ENCODE measurements around the gene UCN2.

Gene UCN2

DNA sequence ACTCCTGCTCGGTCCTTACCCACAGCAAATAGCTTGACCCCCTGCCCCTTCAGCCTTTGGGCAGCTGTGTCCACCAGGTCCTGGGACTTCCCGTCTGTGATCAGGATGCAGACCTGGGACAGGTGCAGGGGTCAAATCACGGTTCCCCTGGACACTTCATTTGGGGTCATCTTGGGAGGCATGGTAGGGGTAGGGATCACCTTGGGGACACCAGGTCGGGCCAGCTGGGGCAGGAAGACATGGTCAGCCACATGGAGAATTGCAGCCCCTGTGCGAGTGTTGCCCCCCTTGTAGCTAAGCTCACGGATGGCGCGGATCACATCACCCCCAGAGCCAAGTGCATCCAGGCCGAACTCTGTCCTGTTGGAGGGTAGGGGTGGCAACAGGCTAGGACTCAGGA lies 29.8 kb upstream of the UCN2 start:
- H3K27ac ChIP-seq, result no peak overlapping the region
- H3K4me1 ChIP-seq (ENCODE audit: control insufficient read depth in 1 of 2, insufficient read depth in 1 of 2, low read depth in 1 of 2, low read length in 1 of 2), result no peaks in the 10 kb centered on the region
- H3K9me3 ChIP-seq, result no peaks in the 10 kb centered on the region
- peaks cover 19% of the 10 kb centered on the region for H3K36me3 ChIP-seq
- no peak overlapping the region for H3K4me3 ChIP-seq (ENCODE audit: low read depth in 1 of 2, low read length in 1 of 2)
- TF ChIP-seq CTCF (IDR thresholded peaks at IDR 0.05), result no peak
- peaks cover 85% of the 10 kb centered on the region for H3K27me3 ChIP-seq

DNA sequence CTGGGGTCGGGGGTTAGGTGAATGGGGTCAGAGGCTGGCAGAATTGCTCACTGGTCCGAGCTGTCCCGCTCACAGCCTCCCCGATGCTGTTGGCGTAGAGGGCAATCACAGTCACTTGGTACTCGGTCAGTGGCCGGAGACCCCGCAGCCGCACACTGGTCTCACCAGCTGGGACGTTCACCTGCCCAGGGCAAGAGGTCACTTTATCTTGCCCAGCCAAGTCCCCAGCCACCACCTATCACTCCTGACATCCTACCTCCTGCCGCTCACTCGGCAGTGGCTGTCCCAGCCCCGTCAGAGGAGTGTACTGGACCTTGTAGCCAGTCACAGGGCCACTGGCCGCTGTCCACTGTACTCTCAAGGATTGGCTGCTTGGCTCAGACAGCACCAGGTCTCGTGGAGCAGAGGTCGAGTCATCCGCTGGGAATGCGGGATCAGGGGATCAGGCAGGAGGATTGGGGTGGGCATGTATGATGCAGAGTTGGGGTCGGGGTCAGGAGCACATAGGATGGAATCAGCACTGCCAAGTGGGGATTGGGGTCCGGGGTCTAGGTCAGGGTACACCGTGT lies 29.0 kb upstream of the UCN2 start:
- Histone ChIP-seq H3K4me1 (ENCODE audit: control insufficient read depth in 1 of 2, insufficient read depth in 1 of 2, low read depth in 1 of 2, low read length in 1 of 2) (no peaks in the 10 kb centered on the region), H3K4me3 (ENCODE audit: low read depth in 1 of 2, low read length in 1 of 2) (no peak overlapping the region), H3K9me3 (no peaks in the 10 kb centered on the region), H3K36me3 (peaks cover 11% of the 10 kb centered on the region), H3K27ac (no peak overlapping the region), H3K27me3 (peaks cover 92% of the 10 kb centered on the region)
- no peak for TF ChIP-seq CTCF (IDR thresholded peaks at IDR 0.05)

DNA sequence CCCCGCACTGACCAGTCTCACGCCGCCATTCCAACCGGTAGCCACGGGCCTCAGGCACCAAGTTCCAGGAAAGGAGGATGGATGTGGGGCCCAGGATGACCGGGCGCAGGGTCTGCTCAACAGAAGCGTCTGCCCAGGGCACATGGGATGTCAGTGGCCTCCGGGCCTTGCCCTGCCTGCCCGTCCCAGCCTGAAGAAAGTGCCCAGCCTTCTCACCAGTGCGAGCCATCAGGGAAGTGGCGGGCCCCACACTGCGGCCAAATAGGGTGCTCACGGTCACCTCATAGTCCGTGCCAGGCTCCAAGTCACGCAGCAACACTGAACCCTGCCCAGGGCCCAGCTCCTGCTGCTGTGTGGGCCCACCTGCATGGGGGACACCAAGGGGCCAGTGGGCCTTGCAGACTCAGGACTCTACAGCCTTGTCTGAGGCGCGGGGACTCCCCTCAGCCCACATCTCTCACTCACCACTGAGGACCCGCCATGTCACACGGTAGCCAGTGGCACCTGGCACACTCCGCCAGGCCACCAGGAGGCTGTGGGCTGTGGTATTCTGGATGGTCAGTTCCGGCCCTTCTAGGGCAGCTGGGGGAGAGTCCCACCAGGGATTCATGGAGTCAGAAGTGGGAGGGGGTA lies 28.4 kb upstream of the UCN2 start:
- Histone ChIP-seq H3K27ac (no peak overlapping the region), H3K9me3 (no peaks in the 10 kb centered on the region), H3K4me3 (ENCODE audit: low read depth in 1 of 2, low read length in 1 of 2) (no peak overlapping the region), H3K27me3 (peaks cover 92% of the 10 kb centered on the region), H3K4me1 (ENCODE audit: control insufficient read depth in 1 of 2, insufficient read depth in 1 of 2, low read depth in 1 of 2, low read length in 1 of 2) (no peaks in the 10 kb centered on the region), H3K36me3 (peaks cover 5% of the 10 kb centered on the region)
- TF ChIP-seq CTCF (IDR thresholded peaks at IDR 0.05), result no peak

- H3K27ac ChIP-seq, result no peak overlapping the region
- H3K36me3 ChIP-seq, result no peaks in the 10 kb centered on the region
- H3K9me3 ChIP-seq, result no peaks in the 10 kb centered on the region
- no peaks in the 10 kb centered on the region for H3K4me1 ChIP-seq (ENCODE audit: control insufficient read depth in 1 of 2, insufficient read depth in 1 of 2, low read depth in 1 of 2, low read length in 1 of 2)
- H3K27me3 ChIP-seq, result peaks cover 88% of the 10 kb centered on the region
- TF ChIP-seq CTCF (IDR thresholded peaks at IDR 0.05), result no peak
- no peak overlapping the region for H3K4me3 ChIP-seq (ENCODE audit: low read depth in 1 of 2, low read length in 1 of 2)
Observed at GRCh38 chr3:48591436-48591835, 27.9 kb upstream of the UCN2 start.

GRCh38 chr3:48588230-48588629 lies 24.6 kb upstream of the UCN2 start:
- Histone ChIP-seq H3K36me3 (no peaks in the 10 kb centered on the region), H3K4me3 (ENCODE audit: low read depth in 1 of 2, low read length in 1 of 2) (no peak overlapping the region), H3K27ac (no peak overlapping the region), H3K4me1 (ENCODE audit: control insufficient read depth in 1 of 2, insufficient read depth in 1 of 2, low read depth in 1 of 2, low read length in 1 of 2) (no peaks in the 10 kb centered on the region), H3K27me3 (peaks cover 56% of the 10 kb centered on the region), H3K9me3 (no peaks in the 10 kb centered on the region)
- no peak for TF ChIP-seq CTCF (IDR thresholded peaks at IDR 0.05)

Data from neutrophil (primary cell).